ENCODE results near the gene TNFAIP8L2. TPM values are rescaled to one million over a fixed set of nuclear protein-coding genes. Genes with fewer than 3 reads are reported as not detected.

The TNFAIP8L2 gene
- total RNA-seq (10 to 100 TPM in 1 of 2 donors, 1 to 10 TPM in 1; 3.4 to 11.3 TPM), polyA plus RNA-seq (10 to 100 TPM; 26.6 to 31.8 TPM)
- long read RNA-seq, donor 1, partial matches to known transcripts, result 15 of 16 reads
- long read RNA-seq, donor 1, other reads (novel, unspliced or antisense), result 0 of 16 reads
- long read RNA-seq, donor 2, result 0 reads
- long read RNA-seq, donor 3, result 0 reads
- long read RNA-seq, donor 4, result 0 reads
- long read RNA-seq, donor 5, partial matches to known transcripts, result 0 of 1 reads
- long read RNA-seq, donor 5, other reads (novel, unspliced or antisense), result 0 of 1 reads

DNA sequence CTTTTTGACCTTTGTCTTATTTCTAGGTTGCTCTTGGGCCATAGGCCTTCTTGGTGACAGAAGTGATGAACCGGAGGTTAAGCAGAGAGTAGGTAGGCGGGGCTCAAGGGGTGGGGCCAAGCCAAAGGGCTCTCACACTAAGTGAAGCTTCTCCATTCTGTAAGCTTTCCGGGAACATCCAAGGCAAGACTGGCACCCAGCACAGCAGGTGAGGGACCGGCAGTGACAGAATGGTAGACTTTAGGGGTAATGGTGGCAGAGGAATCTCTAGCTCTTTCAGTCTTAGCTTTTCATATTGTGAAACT lies at the start of gene TNFAIP8L2:
TNFAIP8L2 (plus strand) TSS at position 135 of the 305 bp plus-strand sequence. CDS start 2,049 bp downstream, outside the sequence.
- Histone ChIP-seq H3K9ac (ENCODE audit: insufficient read depth in 1 of 2, low read length in 2 of 2) (no peak within 1 kb of the TSS), H3K4me1 (ENCODE audit: control insufficient read depth in 5 of 5, insufficient read depth in 5 of 5, low read length in 5 of 5) (peaks cover 0 to 2% (median 0%) of the 10 kb centered on the region in 5 donors), H3K9me3 (ENCODE audit: control insufficient read depth in 4 of 4, insufficient read depth in 3 of 4, low read length in 3 of 4) (no peaks in the 10 kb centered on the region), H3K27ac (ENCODE audit: low read depth in 1 of 2, low read length in 1 of 2) (peak within 1 kb of the TSS in 1 of 2 donors; percentile 60), H3K4me3 (peak within 1 kb of the TSS; percentile 13), H3K27me3 (ENCODE audit: control insufficient read depth in 3 of 3, insufficient read depth in 3 of 3, low read length in 2 of 3) (no peaks in the 10 kb centered on the region), H3K36me3 (ENCODE audit: control insufficient read depth in 4 of 4, insufficient read depth in 4 of 4, low read length in 4 of 4) (peaks cover 10 to 26% (median 20%) of the 10 kb centered on the region in 4 donors)
- TF ChIP-seq, protein P1, sequence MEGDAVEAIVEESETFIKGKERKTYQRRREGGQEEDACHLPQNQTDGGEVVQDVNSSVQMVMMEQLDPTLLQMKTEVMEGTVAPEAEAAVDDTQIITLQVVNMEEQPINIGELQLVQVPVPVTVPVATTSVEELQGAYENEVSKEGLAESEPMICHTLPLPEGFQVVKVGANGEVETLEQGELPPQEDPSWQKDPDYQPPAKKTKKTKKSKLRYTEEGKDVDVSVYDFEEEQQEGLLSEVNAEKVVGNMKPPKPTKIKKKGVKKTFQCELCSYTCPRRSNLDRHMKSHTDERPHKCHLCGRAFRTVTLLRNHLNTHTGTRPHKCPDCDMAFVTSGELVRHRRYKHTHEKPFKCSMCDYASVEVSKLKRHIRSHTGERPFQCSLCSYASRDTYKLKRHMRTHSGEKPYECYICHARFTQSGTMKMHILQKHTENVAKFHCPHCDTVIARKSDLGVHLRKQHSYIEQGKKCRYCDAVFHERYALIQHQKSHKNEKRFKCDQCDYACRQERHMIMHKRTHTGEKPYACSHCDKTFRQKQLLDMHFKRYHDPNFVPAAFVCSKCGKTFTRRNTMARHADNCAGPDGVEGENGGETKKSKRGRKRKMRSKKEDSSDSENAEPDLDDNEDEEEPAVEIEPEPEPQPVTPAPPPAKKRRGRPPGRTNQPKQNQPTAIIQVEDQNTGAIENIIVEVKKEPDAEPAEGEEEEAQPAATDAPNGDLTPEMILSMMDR (IDR thresholded peaks at IDR 0.05; ENCODE audit: control extremely low read depth, extremely low read depth), result no peak
- DNase-seq (no peak), ATAC-seq (ENCODE audit: insufficient read depth, low FRiP score) (peak; percentile 82)
- WGBS, 2 donors, result 25 to 55% methylated on average over 4 of the region's 4 CpGs

DNA sequence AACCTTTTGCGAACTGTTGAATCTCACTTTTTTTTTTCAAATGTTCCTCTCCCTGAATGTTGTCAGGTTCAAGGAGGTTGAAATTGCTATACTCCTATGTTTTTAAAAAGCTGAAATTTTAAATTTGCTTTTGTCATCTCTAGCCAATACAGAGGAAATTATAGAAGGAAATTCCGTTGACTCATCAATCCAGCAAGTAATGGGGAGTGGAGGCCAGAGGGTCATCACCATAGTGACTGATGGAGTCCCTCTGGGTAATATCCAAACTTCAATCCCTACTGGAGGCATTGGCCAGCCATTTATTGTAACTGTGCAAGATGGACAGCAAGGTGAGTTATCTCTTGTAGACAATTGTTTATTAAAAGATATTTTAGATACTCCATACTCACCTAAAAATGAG lies 49.6 kb upstream of the TNFAIP8L2 start:
- DNase-seq (peak; percentile 16 to 31 (median 24)), ATAC-seq (ENCODE audit: insufficient read depth, low FRiP score) (no peak)
- Histone ChIP-seq H3K27ac (ENCODE audit: low read depth in 1 of 2, low read length in 1 of 2) (no peak overlapping the region), H3K9me3 (ENCODE audit: control insufficient read depth in 4 of 4, insufficient read depth in 3 of 4, low read length in 3 of 4) (no peaks in the 10 kb centered on the region), H3K9ac (ENCODE audit: insufficient read depth in 1 of 2, low read length in 2 of 2) (no peak overlapping the region), H3K27me3 (ENCODE audit: control insufficient read depth in 3 of 3, insufficient read depth in 3 of 3, low read length in 2 of 3) (no peaks in the 10 kb centered on the region), H3K4me3 (no peak overlapping the region), H3K4me1 (ENCODE audit: control insufficient read depth in 5 of 5, insufficient read depth in 5 of 5, low read length in 5 of 5) (no peaks in the 10 kb centered on the region), H3K36me3 (ENCODE audit: control insufficient read depth in 4 of 4, insufficient read depth in 4 of 4, low read length in 4 of 4) (peaks cover 0 to 9% (median 4%) of the 10 kb centered on the region in 4 donors)
- WGBS, 2 donors, result 75 to 85% methylated on average over 2 of the region's 2 CpGs
- TF ChIP-seq, protein P1 (IDR thresholded peaks at IDR 0.05; ENCODE audit: control extremely low read depth, extremely low read depth), result no peak

DNA sequence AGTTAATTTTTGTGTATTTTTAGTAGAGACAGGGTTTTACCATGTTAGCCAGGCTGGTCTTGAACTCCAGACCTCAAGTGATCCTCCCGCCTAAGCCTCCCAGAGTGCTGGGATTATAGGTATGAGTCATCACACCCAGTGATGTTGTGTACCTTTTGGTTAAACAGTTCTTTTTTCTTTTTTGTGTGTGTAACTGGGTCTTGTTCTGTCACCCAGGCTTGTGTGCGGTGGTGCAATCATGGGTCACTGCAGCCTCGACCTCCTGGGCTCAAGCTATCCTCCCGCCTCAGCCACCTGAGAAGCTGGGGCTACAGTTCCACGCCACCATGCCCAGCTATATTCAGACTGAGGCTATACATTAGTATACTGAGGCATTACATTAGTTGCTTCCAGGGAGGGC lies 48.1 kb upstream of the TNFAIP8L2 start:
- no peaks in the 10 kb centered on the region for H3K4me1 ChIP-seq (ENCODE audit: control insufficient read depth in 5 of 5, insufficient read depth in 5 of 5, low read length in 5 of 5)
- H3K9ac ChIP-seq (ENCODE audit: insufficient read depth in 1 of 2, low read length in 2 of 2), result no peak overlapping the region
- no peak for DNase-seq
- no peaks in the 10 kb centered on the region for H3K27me3 ChIP-seq (ENCODE audit: control insufficient read depth in 3 of 3, insufficient read depth in 3 of 3, low read length in 2 of 3)
- no peak overlapping the region for H3K27ac ChIP-seq (ENCODE audit: low read depth in 1 of 2, low read length in 1 of 2)
- H3K36me3 ChIP-seq (ENCODE audit: control insufficient read depth in 4 of 4, insufficient read depth in 4 of 4, low read length in 4 of 4), result peaks cover 0 to 9% (median 4%) of the 10 kb centered on the region in 4 donors
- TF ChIP-seq, protein P1 (IDR thresholded peaks at IDR 0.05; ENCODE audit: control extremely low read depth, extremely low read depth), result no peak
- H3K9me3 ChIP-seq (ENCODE audit: control insufficient read depth in 4 of 4, insufficient read depth in 3 of 4, low read length in 3 of 4), result no peaks in the 10 kb centered on the region
- no peak for ATAC-seq (ENCODE audit: insufficient read depth, low FRiP score)
- H3K4me3 ChIP-seq, result no peak overlapping the region
- 94 to 95% methylated on average over 5 of the region's 5 CpGs for WGBS, 2 donors

DNA sequence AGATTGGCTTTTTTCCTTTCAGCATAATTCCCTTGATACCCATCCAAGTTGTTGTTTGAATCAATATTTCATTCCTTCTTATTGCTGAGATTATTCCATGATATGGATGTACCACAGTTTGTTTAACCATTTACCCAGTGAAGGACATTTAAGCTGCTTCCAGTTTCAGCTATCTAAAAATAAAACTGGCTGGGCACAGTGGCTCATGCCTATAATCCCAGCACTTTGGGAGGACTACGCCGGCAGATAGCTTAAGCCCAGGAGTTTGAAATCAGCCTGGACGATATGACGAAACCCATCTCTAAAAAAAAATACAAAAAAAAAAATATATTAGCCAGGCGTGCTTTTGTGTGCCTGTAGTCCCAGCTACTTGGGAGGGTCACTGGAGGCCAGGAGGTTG lies 42.6 kb upstream of the TNFAIP8L2 start:
- no peaks in the 10 kb centered on the region for H3K4me1 ChIP-seq (ENCODE audit: control insufficient read depth in 5 of 5, insufficient read depth in 5 of 5, low read length in 5 of 5)
- no peak overlapping the region for H3K27ac ChIP-seq (ENCODE audit: low read depth in 1 of 2, low read length in 1 of 2)
- H3K36me3 ChIP-seq (ENCODE audit: control insufficient read depth in 4 of 4, insufficient read depth in 4 of 4, low read length in 4 of 4), result peaks cover 0 to 8% (median 4%) of the 10 kb centered on the region in 4 donors
- no peak overlapping the region for H3K4me3 ChIP-seq
- no peaks in the 10 kb centered on the region for H3K27me3 ChIP-seq (ENCODE audit: control insufficient read depth in 3 of 3, insufficient read depth in 3 of 3, low read length in 2 of 3)
- DNase-seq, result no peak
- ATAC-seq (ENCODE audit: insufficient read depth, low FRiP score), result no peak
- TF ChIP-seq, protein P1 (IDR thresholded peaks at IDR 0.05; ENCODE audit: control extremely low read depth, extremely low read depth), result no peak
- no peak overlapping the region for H3K9ac ChIP-seq (ENCODE audit: insufficient read depth in 1 of 2, low read length in 2 of 2)
- no peaks in the 10 kb centered on the region for H3K9me3 ChIP-seq (ENCODE audit: control insufficient read depth in 4 of 4, insufficient read depth in 3 of 4, low read length in 3 of 4)
- whole genome bisulfite sequencing, 2 donors, result 97 to 100% methylated on average over 5 of the region's 5 CpGs

Measured in lung (tissue), 16 donors.